K562 (cell line): ENCODE results near the gene SIMC1. TPM values are rescaled to one million over a fixed set of nuclear protein-coding genes. Genes with fewer than 3 reads are reported as not detected.

Source experiments
- ATAC-seq: fragments of 200-7000 bp; cut with Tn5 transposase; 3 replicates; pipeline ENCODE4 v1.9.1; 2020; ENCODE audit warnings: moderate library complexity
- BruUV-seq: library from RNA; stranded (reverse); fragments of 400-500 nt; replicated peaks from 2 replicates; lab custom pipeline; 2021; lab: Mats Ljungman, UMichigan
- CTCF ChIA-PET: fragments of 300-600 bp; formaldehyde crosslinking; extraction: SDS; loops from one replicate; lab custom pipeline; 2021; ENCODE audit warnings: low intra/inter-chr PET ratio; lab: Yijun Ruan, JAX
- POLR2A ChIA-PET: fragments of 300-600, 350-650 bp; sonication (Branson Sonifier 250); formaldehyde crosslinking; extraction: SDS; loops from one replicate; lab custom pipeline; 2021; ENCODE audit warnings: antibody characterized with exemption, inconsistent platforms; lab: Yijun Ruan, JAX
- DNase-seq, 4 experiments: peaks; one replicate each; pipeline versions ENCODE4 v3.0.0 to v3.0.0-alpha.2; 2011 to 2018; ENCODE audit warnings: low spot score in 3 of 4, mixed read lengths in 3 of 4; ENCODE audit errors: extremely low read depth in 1 of 4
- FAIRE-seq: peaks from 2 replicates; lab custom pipeline; 2011; peaks lifted over from hg19 to GRCh38; lab: Jason Lieb, UNC
- H2AFZ ChIP-seq: 2 replicates; pipeline ENCODE4 v1.6.0; 2011; ENCODE audit warnings: low read depth, low read length, control low read depth, inconsistent platforms
- H3K27ac ChIP-seq: fragments of 200-600 bp; 3 replicates; pipeline ENCODE4 v1.8.0; 2011; ENCODE audit warnings: low read depth, mild to moderate bottlenecking, control low read depth, inconsistent platforms, low read length, moderate library complexity, mixed read lengths; ENCODE audit errors: extremely low read depth
- H3K27me3 ChIP-seq, 2 experiments: fragments of 300-600 bp in 1 of 2; 2 replicates in 1 of 2; 3 replicates in 1 of 2; pipeline versions ENCODE4 v1.6.0 to v1.8.0; 2011; ENCODE audit warnings: inconsistent platforms in 2 of 2, low read length in 2 of 2, mild to moderate bottlenecking in 1 of 2, mixed read lengths in 1 of 2, moderate library complexity in 1 of 2; ENCODE audit not compliant: control insufficient read depth in 2 of 2, insufficient read depth in 2 of 2
- H3K36me3 ChIP-seq: fragments of 300-600 bp; 3 replicates; pipeline ENCODE4 v1.8.0; 2011; ENCODE audit warnings: mild to moderate bottlenecking, low read length, inconsistent platforms; ENCODE audit not compliant: control insufficient read depth, insufficient read depth
- H3K4me1 ChIP-seq, 2 experiments: fragments of 200-600 bp in 1 of 2; replicated peaks in 1 of 2; 2 replicates in 1 of 2; 3 replicates in 1 of 2; pipeline versions ENCODE4 v1.5.1 to v1.8.0; 2011; ENCODE audit warnings: inconsistent platforms in 2 of 2, low read length in 2 of 2, mild to moderate bottlenecking in 1 of 2, mixed read lengths in 1 of 2, moderate library complexity in 1 of 2; ENCODE audit not compliant: control insufficient read depth in 2 of 2, insufficient read depth in 2 of 2
- H3K4me2 ChIP-seq: 2 replicates; pipeline ENCODE4 v1.6.1; 2011; ENCODE audit warnings: low read length, control low read depth, inconsistent platforms, mixed read lengths; ENCODE audit not compliant: insufficient read depth
- H3K4me3 ChIP-seq: fragments of 200-600 bp; sonication (generic), shearing (Covaris generic); 2 replicates; pipeline ENCODE4 v1.5.1; 2016; ENCODE audit warnings: control low read depth, inconsistent platforms
- H3K79me2 ChIP-seq: fragments of 200-600 bp; 3 replicates; pipeline ENCODE4 v1.8.0; 2011; ENCODE audit warnings: low read length, inconsistent platforms; ENCODE audit not compliant: control insufficient read depth, insufficient read depth
- H3K9ac ChIP-seq, 2 experiments: 2 replicates each; pipeline versions ENCODE4 v1.6.0 to v1.6.1; 2011; ENCODE audit warnings: low read depth in 2 of 2, low read length in 2 of 2, control low read depth in 1 of 2, inconsistent platforms in 1 of 2, mild to moderate bottlenecking in 1 of 2, mixed read lengths in 1 of 2; ENCODE audit not compliant: insufficient read depth in 1 of 2
- H3K9me1 ChIP-seq: one replicate; pipeline ENCODE4 v1.6.0; 2011; ENCODE audit warnings: inconsistent platforms, mild to moderate bottlenecking, low read length, moderate library complexity; ENCODE audit not compliant: control insufficient read depth, insufficient read depth
- H3K9me3 ChIP-seq: replicated peaks from 2 replicates; pipeline ENCODE4 v1.5.1; 2011; ENCODE audit warnings: low read depth, low read length, inconsistent platforms; ENCODE audit not compliant: control insufficient read depth, insufficient read depth
- H4K20me1 ChIP-seq: replicated peaks from 2 replicates; pipeline ENCODE4 v1.6.1; 2011; ENCODE audit warnings: low read length, inconsistent platforms, mixed read lengths; ENCODE audit not compliant: control insufficient read depth, insufficient read depth
- CHD2 ChIP-seq: IDR thresholded peaks from 2 replicates; pipeline ENCODE4 v1.6.1; 2011; ENCODE audit warnings: low read depth, low read length
- CREBBP ChIP-seq: IDR thresholded peaks from one replicate; pipeline ENCODE4 v1.6.1; 2012; ENCODE audit warnings: low read depth, mild to moderate bottlenecking, control low read depth, inconsistent platforms, low read length
- E2F8 ChIP-seq: fragments of 450-650 bp; IDR thresholded peaks from 2 replicates; pipeline ENCODE4 v1.7.1; 2018; ENCODE audit warnings: mild to moderate bottlenecking, low read depth; ENCODE audit not compliant: partially characterized antibody
- HDAC1 ChIP-seq, 2 experiments: fragments of 450-650 bp; IDR thresholded peaks; 2 replicates each; pipeline ENCODE4 v1.6.1; 2016 to 2017; ENCODE audit warnings: inconsistent platforms in 1 of 2, mild to moderate bottlenecking in 1 of 2, moderate library complexity in 1 of 2
- MCM2 ChIP-seq: fragments of 450-650 bp; IDR thresholded peaks from 2 replicates; pipeline ENCODE4 v1.6.1; 2017; ENCODE audit warnings: low read depth, mild to moderate bottlenecking
- MTA2 ChIP-seq: fragments of 450-650 bp; IDR thresholded peaks from 2 replicates; pipeline ENCODE4 v1.6.1; 2016; ENCODE audit warnings: low read depth
- NUFIP1 ChIP-seq: fragments of 450-650 bp; IDR thresholded peaks from 2 replicates; pipeline ENCODE4 v1.6.1; 2018; ENCODE audit not compliant: partially characterized antibody
- PHF21A ChIP-seq: fragments of 450-650 bp; IDR thresholded peaks from 2 replicates; pipeline ENCODE4 v1.6.1; 2017; ENCODE audit warnings: low read depth, borderline replicate concordance
- PHF8 ChIP-seq: fragments of 200-600 bp; sonication (generic); IDR thresholded peaks from 2 replicates; pipeline ENCODE4 v1.6.1; 2012; ENCODE audit warnings: mixed run types, mild to moderate bottlenecking, inconsistent platforms, low read length, moderate library complexity, borderline replicate concordance
- SMAD1 ChIP-seq: fragments of 150-350 bp; IDR thresholded peaks from 2 replicates; pipeline ENCODE4 v1.6.1; 2014; ENCODE audit warnings: low read length, low read depth; ENCODE audit not compliant: partially characterized antibody
- TAL1 ChIP-seq: fragments of 450-650 bp; IDR thresholded peaks from 2 replicates; pipeline ENCODE4 v1.6.1; 2016; ENCODE audit warnings: mild to moderate bottlenecking
- XRCC5 ChIP-seq: fragments of 200-400 bp; formaldehyde crosslinking; IDR thresholded peaks from 2 replicates; pipeline ENCODE4 v1.6.1; 2017; ENCODE audit warnings: low read depth, mild to moderate bottlenecking, low read length
- ZNF133 ChIP-seq: fragments of 250-450 bp; sonication (Bioruptor Pico); IDR thresholded peaks from 2 replicates; pipeline ENCODE4 v1.4.0; 2020; ENCODE audit warnings: mild to moderate bottlenecking
- ZNF253 ChIP-seq: fragments of 250-450 bp; sonication (Bioruptor Pico); conservative IDR thresholded peaks from 2 replicates; pipeline ENCODE4 v1.6.1; 2021; ENCODE audit warnings: mild to moderate bottlenecking
- WGBS: fragments of 100-300 bp; shearing (Covaris generic); methylation state at CpG from one replicate; pipeline ENCODE4 v1.1.6; 2016; ENCODE audit warnings: low coverage, mixed read lengths; ENCODE audit not compliant: insufficient coverage; ENCODE audit errors: missing lambda C conversion rate; 5-methylcytosine and 5-hydroxymethylcytosine counted together
- in situ Hi-C: fragments of 300-500 bp; cut with MboI; formaldehyde crosslinking; loops from 4 replicates; pipeline ENCODE4 v1.15.0; 2018; ENCODE audit warnings: inconsistent platforms, mixed read lengths
- intact Hi-C: fragments of 100-400 bp; cut with micrococcal nuclease; formaldehyde crosslinking; loops from 2 replicates; pipeline ENCODE4 v1.14.2; 2022
- polyA plus RNA-seq, 8 experiments: library from polyadenylated mRNA; depleted of rRNA in 4 of 8; stranded (reverse) in 5 of 8; unstranded in 3 of 8; fragments of >200 nt; fragmentation: Nextera tagmentation in 2 of 8; fragmentation: Illumina TruSeq in 1 of 8; extraction: Ambion mirVana in 2 of 8; extraction: Trizol in 1 of 8; gene quantifications; 2 replicates each; pipeline versions ENCODE4 v1.2.1 to v1.2.3, GENCODE V29; 2011 to 2014; ENCODE audit warnings: inconsistent platforms in 1 of 8, missing spikeins in 1 of 8
- total RNA-seq, 7 experiments: library from RNA; depleted of rRNA in 6 of 7; stranded (reverse); fragments of >200 nt in 6 of 7; fragmentation: Illumina TruSeq in 2 of 7; extraction: Trizol in 2 of 7; gene quantifications; 2 replicates each; pipeline versions ENCODE4 v1.2.1 to v1.2.3, GENCODE V29; 2011 to 2021; ENCODE audit warnings: low replicate concordance in 1 of 7
- TF ChIP-seq, protein P1 (sequence below): fragments of 450-650 bp; conservative IDR thresholded peaks from 2 replicates; pipeline ENCODE4 v1.6.1; 2016; ENCODE audit warnings: missing genetic modification characterization, low read depth, mild to moderate bottlenecking, control low read depth, missing compliant biosample characterization
- TF ChIP-seq, protein P2 (sequence below): fragments of 200-800 bp; sonication (Bioruptor generic); IDR thresholded peaks from 2 replicates; pipeline ENCODE4 v1.6.1; 2017; ENCODE audit warnings: missing genetic modification characterization, missing compliant biosample characterization

Gene SIMC1
- total and polyA plus RNA-seq, 9 of the 15 experiments (the other 6 are each of a cell fraction or from before 2014, with no cell fraction given), result 7.2 to 36.3 (median 14.7) TPM

DNA sequence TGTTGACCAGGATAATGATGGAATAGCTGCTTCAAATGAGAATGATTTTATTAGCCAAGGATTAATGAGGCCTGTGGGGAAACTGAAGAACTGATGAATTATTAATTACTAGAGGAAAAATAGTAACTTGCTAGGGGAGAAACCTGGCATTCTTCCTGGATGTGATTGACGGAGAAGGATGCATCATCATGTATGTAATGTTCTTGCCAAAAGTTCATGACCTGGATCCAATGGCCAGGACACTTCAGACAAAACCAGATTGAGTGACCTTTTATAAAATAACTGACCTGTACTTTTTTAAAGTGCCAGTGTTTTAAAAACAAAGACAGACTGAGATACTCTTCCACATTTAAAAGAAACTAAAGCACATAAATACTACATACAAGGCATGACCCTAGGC lies 99.7 kb downstream of the SIMC1 start:
- H4K20me1 ChIP-seq, result no peaks in the 10 kb centered on the region
- H3K36me3 ChIP-seq, result peaks cover 50% of the 10 kb centered on the region
- no peak overlapping the region for H3K4me2 ChIP-seq
- ATAC-seq (no peak), DNase-seq (no peak), FAIRE-seq (no peak)
- H3K27me3 ChIP-seq, result no peaks in the 10 kb centered on the region
- POLR2A ChIA-PET, result no interaction called here
- in situ Hi-C loops (no loop called here), intact Hi-C loops (no loop called here)
- H3K4me1 ChIP-seq, result peaks cover 4 to 9% of the 10 kb centered on the region in 2 experiments; a peak in 4 of 5 replicates
- no peaks in the 10 kb centered on the region for H3K79me2 ChIP-seq
- no TSS peak for BruUV-seq
- CTCF ChIA-PET, result no interaction called here
- H3K9me1 ChIP-seq, result peaks cover 4% of the 10 kb centered on the region
- TF ChIP-seq MTA2 (no peak), SMAD1 (no peak), CHD2 (no peak), ZNF253 (CRISPR knock-in tag) (no peak), PHF21A (no peak), E2F8 (no peak), XRCC5 (no peak), TAL1 (no peak), MCM2 (no peak), ZNF133 (CRISPR knock-in tag) (no peak), HDAC1 (IDR thresholded peaks at IDR 0.05) (no peak), PHF8 (no peak), NUFIP1 (no peak), CREBBP (no peak)
- TF ChIP-seq, protein P1, sequence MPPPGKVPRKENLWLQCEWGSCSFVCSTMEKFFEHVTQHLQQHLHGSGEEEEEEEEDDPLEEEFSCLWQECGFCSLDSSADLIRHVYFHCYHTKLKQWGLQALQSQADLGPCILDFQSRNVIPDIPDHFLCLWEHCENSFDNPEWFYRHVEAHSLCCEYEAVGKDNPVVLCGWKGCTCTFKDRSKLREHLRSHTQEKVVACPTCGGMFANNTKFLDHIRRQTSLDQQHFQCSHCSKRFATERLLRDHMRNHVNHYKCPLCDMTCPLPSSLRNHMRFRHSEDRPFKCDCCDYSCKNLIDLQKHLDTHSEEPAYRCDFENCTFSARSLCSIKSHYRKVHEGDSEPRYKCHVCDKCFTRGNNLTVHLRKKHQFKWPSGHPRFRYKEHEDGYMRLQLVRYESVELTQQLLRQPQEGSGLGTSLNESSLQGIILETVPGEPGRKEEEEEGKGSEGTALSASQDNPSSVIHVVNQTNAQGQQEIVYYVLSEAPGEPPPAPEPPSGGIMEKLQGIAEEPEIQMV, result no peak
- TF ChIP-seq, protein P2, sequence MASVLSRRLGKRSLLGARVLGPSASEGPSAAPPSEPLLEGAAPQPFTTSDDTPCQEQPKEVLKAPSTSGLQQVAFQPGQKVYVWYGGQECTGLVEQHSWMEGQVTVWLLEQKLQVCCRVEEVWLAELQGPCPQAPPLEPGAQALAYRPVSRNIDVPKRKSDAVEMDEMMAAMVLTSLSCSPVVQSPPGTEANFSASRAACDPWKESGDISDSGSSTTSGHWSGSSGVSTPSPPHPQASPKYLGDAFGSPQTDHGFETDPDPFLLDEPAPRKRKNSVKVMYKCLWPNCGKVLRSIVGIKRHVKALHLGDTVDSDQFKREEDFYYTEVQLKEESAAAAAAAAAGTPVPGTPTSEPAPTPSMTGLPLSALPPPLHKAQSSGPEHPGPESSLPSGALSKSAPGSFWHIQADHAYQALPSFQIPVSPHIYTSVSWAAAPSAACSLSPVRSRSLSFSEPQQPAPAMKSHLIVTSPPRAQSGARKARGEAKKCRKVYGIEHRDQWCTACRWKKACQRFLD (CRISPR knock-in tag), result no peak
- WGBS, result 38% methylated on average over 1 of the region's 1 CpG
- no peaks in the 10 kb centered on the region for H3K9me3 ChIP-seq
- H3K9ac ChIP-seq, result no peak overlapping the region
- H3K27ac ChIP-seq, result no peak overlapping the region
- H3K4me3 ChIP-seq, result no peak overlapping the region
- H2AFZ ChIP-seq, result no peak overlapping the region
